H1 (cell line): ENCODE measurements around the gene AMN1. TPM values are rescaled to one million over a fixed set of nuclear protein-coding genes. Genes with fewer than 3 reads are reported as not detected.

Source experiments
- EP300 ChIP-seq, 2 experiments: IDR thresholded peaks; 1 replicate in 1 of 2; 2 replicates in 1 of 2; pipeline ENCODE4 v1.6.1; 2011 to 2012; ENCODE audit warnings: low read depth in 2 of 2, low read length in 2 of 2, mild to moderate bottlenecking in 2 of 2, borderline replicate concordance in 1 of 2, inconsistent platforms in 1 of 2, moderate library complexity in 1 of 2
- EZH2 ChIP-seq: fragments of 200-600 bp; sonication (generic); IDR thresholded peaks from 2 replicates; pipeline ENCODE4 v1.7.1; 2012; ENCODE audit warnings: low read depth, mild to moderate bottlenecking, moderate library complexity, low read length, inconsistent platforms; ENCODE audit not compliant: severe bottlenecking
- MAFK ChIP-seq: IDR thresholded peaks from 2 replicates; pipeline ENCODE4 v1.6.1; 2012; ENCODE audit warnings: low read depth, mild to moderate bottlenecking, improper control_type of control experiment, low read length
- polyA plus RNA-seq, 7 experiments: library from polyadenylated mRNA; depleted of rRNA in 3 of 7; stranded (reverse) in 5 of 7; unstranded in 2 of 7; fragments of >200 nt in 5 of 7; fragments of 200-250 nt in 2 of 7; gene quantifications; 1 replicate in 5 of 7; 2 replicates in 1 of 7; 4 replicates in 1 of 7; pipeline versions ENCODE4 v1.2.1 to v1.2.3, GENCODE V29; 2011 to 2013; ENCODE audit warnings: missing spikeins in 2 of 7, mixed read lengths in 2 of 7
- total RNA-seq: library from RNA; stranded (reverse); fragmentation: NEBNext Ultra II Directional; extraction: Animal tissue kit (Norgen Biotek cat#: 25700); gene quantifications from 2 replicates; pipeline ENCODE4 v1.2.1, GENCODE V29; 2021
- TF ChIP-seq, protein P1 (sequence below): fragments of 300-600 bp; sonication (generic); IDR thresholded peaks from 2 replicates; pipeline ENCODE4 v1.7.1; 2012; ENCODE audit warnings: low read length, moderate library complexity, mild to moderate bottlenecking, inconsistent platforms; ENCODE audit not compliant: insufficient replicate concordance

Gene AMN1
- total and polyA plus RNA-seq, 2 of the 8 experiments (the other 6 are each of a cell fraction or from before 2014, with no cell fraction given), result 7.5 to 13.8 TPM

DNA sequence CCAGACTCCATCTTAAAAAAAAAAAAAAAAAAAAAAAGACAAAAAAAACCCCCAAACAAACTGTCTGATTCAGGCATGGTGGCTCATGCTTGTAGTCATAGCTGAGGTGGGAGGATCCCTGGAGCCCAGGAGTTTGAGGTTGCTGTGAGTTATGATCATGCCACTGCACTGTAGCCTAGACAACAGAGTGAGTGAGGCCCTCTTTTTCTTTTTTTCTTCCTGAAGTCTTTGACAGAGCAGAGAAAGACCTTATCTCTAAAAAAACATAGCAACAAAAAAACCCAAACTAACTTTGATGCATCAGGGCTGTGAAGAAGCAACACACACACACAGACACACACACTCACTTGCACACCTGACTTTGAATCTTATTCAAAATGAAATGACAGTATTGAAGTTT lies 7.7 kb upstream of the AMN1 start (continued):
- TF ChIP-seq, protein P1, sequence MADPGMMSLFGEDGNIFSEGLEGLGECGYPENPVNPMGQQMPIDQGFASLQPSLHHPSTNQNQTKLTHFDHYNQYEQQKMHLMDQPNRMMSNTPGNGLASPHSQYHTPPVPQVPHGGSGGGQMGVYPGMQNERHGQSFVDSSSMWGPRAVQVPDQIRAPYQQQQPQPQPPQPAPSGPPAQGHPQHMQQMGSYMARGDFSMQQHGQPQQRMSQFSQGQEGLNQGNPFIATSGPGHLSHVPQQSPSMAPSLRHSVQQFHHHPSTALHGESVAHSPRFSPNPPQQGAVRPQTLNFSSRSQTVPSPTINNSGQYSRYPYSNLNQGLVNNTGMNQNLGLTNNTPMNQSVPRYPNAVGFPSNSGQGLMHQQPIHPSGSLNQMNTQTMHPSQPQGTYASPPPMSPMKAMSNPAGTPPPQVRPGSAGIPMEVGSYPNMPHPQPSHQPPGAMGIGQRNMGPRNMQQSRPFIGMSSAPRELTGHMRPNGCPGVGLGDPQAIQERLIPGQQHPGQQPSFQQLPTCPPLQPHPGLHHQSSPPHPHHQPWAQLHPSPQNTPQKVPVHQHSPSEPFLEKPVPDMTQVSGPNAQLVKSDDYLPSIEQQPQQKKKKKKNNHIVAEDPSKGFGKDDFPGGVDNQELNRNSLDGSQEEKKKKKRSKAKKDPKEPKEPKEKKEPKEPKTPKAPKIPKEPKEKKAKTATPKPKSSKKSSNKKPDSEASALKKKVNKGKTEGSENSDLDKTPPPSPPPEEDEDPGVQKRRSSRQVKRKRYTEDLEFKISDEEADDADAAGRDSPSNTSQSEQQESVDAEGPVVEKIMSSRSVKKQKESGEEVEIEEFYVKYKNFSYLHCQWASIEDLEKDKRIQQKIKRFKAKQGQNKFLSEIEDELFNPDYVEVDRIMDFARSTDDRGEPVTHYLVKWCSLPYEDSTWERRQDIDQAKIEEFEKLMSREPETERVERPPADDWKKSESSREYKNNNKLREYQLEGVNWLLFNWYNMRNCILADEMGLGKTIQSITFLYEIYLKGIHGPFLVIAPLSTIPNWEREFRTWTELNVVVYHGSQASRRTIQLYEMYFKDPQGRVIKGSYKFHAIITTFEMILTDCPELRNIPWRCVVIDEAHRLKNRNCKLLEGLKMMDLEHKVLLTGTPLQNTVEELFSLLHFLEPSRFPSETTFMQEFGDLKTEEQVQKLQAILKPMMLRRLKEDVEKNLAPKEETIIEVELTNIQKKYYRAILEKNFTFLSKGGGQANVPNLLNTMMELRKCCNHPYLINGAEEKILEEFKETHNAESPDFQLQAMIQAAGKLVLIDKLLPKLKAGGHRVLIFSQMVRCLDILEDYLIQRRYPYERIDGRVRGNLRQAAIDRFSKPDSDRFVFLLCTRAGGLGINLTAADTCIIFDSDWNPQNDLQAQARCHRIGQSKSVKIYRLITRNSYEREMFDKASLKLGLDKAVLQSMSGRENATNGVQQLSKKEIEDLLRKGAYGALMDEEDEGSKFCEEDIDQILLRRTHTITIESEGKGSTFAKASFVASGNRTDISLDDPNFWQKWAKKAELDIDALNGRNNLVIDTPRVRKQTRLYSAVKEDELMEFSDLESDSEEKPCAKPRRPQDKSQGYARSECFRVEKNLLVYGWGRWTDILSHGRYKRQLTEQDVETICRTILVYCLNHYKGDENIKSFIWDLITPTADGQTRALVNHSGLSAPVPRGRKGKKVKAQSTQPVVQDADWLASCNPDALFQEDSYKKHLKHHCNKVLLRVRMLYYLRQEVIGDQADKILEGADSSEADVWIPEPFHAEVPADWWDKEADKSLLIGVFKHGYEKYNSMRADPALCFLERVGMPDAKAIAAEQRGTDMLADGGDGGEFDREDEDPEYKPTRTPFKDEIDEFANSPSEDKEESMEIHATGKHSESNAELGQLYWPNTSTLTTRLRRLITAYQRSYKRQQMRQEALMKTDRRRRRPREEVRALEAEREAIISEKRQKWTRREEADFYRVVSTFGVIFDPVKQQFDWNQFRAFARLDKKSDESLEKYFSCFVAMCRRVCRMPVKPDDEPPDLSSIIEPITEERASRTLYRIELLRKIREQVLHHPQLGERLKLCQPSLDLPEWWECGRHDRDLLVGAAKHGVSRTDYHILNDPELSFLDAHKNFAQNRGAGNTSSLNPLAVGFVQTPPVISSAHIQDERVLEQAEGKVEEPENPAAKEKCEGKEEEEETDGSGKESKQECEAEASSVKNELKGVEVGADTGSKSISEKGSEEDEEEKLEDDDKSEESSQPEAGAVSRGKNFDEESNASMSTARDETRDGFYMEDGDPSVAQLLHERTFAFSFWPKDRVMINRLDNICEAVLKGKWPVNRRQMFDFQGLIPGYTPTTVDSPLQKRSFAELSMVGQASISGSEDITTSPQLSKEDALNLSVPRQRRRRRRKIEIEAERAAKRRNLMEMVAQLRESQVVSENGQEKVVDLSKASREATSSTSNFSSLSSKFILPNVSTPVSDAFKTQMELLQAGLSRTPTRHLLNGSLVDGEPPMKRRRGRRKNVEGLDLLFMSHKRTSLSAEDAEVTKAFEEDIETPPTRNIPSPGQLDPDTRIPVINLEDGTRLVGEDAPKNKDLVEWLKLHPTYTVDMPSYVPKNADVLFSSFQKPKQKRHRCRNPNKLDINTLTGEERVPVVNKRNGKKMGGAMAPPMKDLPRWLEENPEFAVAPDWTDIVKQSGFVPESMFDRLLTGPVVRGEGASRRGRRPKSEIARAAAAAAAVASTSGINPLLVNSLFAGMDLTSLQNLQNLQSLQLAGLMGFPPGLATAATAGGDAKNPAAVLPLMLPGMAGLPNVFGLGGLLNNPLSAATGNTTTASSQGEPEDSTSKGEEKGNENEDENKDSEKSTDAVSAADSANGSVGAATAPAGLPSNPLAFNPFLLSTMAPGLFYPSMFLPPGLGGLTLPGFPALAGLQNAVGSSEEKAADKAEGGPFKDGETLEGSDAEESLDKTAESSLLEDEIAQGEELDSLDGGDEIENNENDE, result no peak
- TF ChIP-seq EP300 (IDR thresholded peaks at IDR 0.05; ENCODE audit: borderline replicate concordance in 1 of 2, low read depth in 2 of 2, low read length in 2 of 2) (no peak), MAFK (no peak), EZH2 (no peak)
